Urothelium cell line (cell line): Measurements from ENCODE around the gene HOPX.
A peak's percentile ranks its signal among the peaks of the same experiment; 100 is the strongest.
"Not testable (repeated sequence)": the region's sequence is repeated elsewhere in the genome, so short reads cannot be mapped to it uniquely, and the experiment has no call there.

ENCODE experiments used
- DNase-seq: peaks from one replicate; pipeline ENCODE4 v3.0.0; 2011; ENCODE audit warnings: low spot score, mixed read lengths
- FAIRE-seq: peaks from 2 replicates; lab custom pipeline; 2011; peaks lifted over from hg19 to GRCh38; lab: Jason Lieb, UNC

The HOPX gene

GRCh38 chr4:56655627-56656345 is 25.3 kb downstream of the HOPX start:
- DNase-seq (no peak), FAIRE-seq (no peak)

GRCh38 chr4:56655209-56655626 is 25.9 kb downstream of the HOPX start:
- FAIRE-seq (no peak), DNase-seq (no peak)

- FAIRE-seq (no peak), DNase-seq (no peak)
Observed at GRCh38 chr4:56654238-56654632, 26.9 kb downstream of the HOPX start.

- FAIRE-seq (peak; percentile 52), DNase-seq (no peak)
Observed at GRCh38 chr4:56653461-56654237, 27.4 kb downstream of the HOPX start.

- FAIRE-seq (no peak), DNase-seq (no peak)
Observed at GRCh38 chr4:56652196-56652595, 28.9 kb downstream of the HOPX start.

- FAIRE-seq (no peak), DNase-seq (no peak)
Observed at GRCh38 chr4:56651056-56651350, 30.1 kb downstream of the HOPX start.

GRCh38 chr4:56650262-56651055 is 30.6 kb downstream of the HOPX start:
- no peak for DNase-seq
- no peak for FAIRE-seq

- FAIRE-seq (no peak), DNase-seq (no peak)
Observed at GRCh38 chr4:56649445-56650261, 31.4 kb downstream of the HOPX start.

GRCh38 chr4:56648824-56649151 is 32.3 kb downstream of the HOPX start:
- FAIRE-seq (no peak), DNase-seq (no peak)

GRCh38 chr4:56648021-56648823 is 32.9 kb downstream of the HOPX start:
- peak; percentile 5 for FAIRE-seq
- no peak for DNase-seq

- FAIRE-seq, result no peak
Observed at GRCh38 chr4:56646341-56646740, 34.8 kb downstream of the HOPX start.

GRCh38 chr4:56643596-56643995 is 37.5 kb downstream of the HOPX start:
- no peak for FAIRE-seq

More at GRCh38 chr4:56646341-56646740, 34.8 kb downstream of the HOPX start:
- DNase-seq, result no peak

GRCh38 chr4:56641494-56642051 is 39.5 kb downstream of the HOPX start:
- DNase-seq, result peak; percentile 67

More at GRCh38 chr4:56643596-56643995, 37.5 kb downstream of the HOPX start:
- DNase-seq, result no peak

GRCh38 chr4:56640621-56641493 is 40.2 kb downstream of the HOPX start:
- DNase-seq, result no peak
- no peak for FAIRE-seq

More at GRCh38 chr4:56641494-56642051, 39.5 kb downstream of the HOPX start:
- no peak for FAIRE-seq

- FAIRE-seq, result no peak
- no peak for DNase-seq
Observed at GRCh38 chr4:56637791-56638190, 43.3 kb downstream of the HOPX start.

- FAIRE-seq (no peak), DNase-seq (no peak)
Observed at GRCh38 chr4:56637154-56637553, 43.9 kb downstream of the HOPX start.

GRCh38 chr4:56634954-56635353 is 46.1 kb downstream of the HOPX start:
- DNase-seq, FAIRE-seq: not testable (repeated sequence)

- DNase-seq (no peak), FAIRE-seq (no peak)
Observed at GRCh38 chr4:56633486-56633885, 47.6 kb downstream of the HOPX start.
